ENCODE measurements around the gene MICU2. TPM values are rescaled to one million over a fixed set of nuclear protein-coding genes. Genes with fewer than 3 reads are reported as not detected.

MICU2 gene
- polyA plus RNA-seq, 1 donor from 2014 or later: 223 TPM

DNA sequence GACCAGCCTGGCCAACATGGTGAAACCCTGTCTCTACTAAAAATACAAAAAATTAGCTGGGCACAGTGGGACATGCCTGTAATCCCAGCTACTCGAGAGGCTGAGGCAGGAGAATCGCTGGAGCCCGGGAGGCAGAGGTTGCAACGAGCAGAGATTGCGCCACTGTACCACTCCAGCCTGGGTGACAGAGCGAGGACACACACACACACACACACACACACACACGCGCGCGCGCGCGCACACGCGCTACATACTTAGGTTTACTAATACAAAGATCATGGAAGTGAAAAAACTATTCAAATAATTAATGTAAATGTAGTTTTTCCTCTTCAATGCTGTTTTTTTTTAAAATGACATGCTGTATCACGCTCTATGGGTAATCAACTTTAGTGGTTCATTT lies 86.4 kb downstream of the MICU2 start:
- Histone ChIP-seq H3K36me3 (ENCODE audit: insufficient read depth, low read length) (no peaks in the 10 kb centered on the region), H3K4me3 (ENCODE audit: low read length) (no peak overlapping the region), H3K79me2 (replicated peaks; ENCODE audit: insufficient read depth, low read length) (no peaks in the 10 kb centered on the region), H4K20me1 (ENCODE audit: insufficient read depth) (no peaks in the 10 kb centered on the region), H3K27ac (ENCODE audit: low read length) (no peak overlapping the region), H2AFZ (ENCODE audit: low read depth, low read length) (no peak overlapping the region), H3K9me3 (ENCODE audit: low read length) (no peaks in the 10 kb centered on the region), H3K9ac (ENCODE audit: low read length) (no peak overlapping the region), H3K9me2 (ENCODE audit: insufficient read depth, low read length) (no peaks in the 10 kb centered on the region), H3K4me2 (ENCODE audit: low read length) (no peak overlapping the region), H3K27me3 (ENCODE audit: insufficient read depth, low read depth, low read length) (no peaks in the 10 kb centered on the region), H3F3A (ENCODE audit: insufficient read depth, low read length, poor library complexity, severe bottlenecking) (no peaks in the 10 kb centered on the region)
- TF ChIP-seq, protein P1, sequence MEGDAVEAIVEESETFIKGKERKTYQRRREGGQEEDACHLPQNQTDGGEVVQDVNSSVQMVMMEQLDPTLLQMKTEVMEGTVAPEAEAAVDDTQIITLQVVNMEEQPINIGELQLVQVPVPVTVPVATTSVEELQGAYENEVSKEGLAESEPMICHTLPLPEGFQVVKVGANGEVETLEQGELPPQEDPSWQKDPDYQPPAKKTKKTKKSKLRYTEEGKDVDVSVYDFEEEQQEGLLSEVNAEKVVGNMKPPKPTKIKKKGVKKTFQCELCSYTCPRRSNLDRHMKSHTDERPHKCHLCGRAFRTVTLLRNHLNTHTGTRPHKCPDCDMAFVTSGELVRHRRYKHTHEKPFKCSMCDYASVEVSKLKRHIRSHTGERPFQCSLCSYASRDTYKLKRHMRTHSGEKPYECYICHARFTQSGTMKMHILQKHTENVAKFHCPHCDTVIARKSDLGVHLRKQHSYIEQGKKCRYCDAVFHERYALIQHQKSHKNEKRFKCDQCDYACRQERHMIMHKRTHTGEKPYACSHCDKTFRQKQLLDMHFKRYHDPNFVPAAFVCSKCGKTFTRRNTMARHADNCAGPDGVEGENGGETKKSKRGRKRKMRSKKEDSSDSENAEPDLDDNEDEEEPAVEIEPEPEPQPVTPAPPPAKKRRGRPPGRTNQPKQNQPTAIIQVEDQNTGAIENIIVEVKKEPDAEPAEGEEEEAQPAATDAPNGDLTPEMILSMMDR (IDR thresholded peaks at IDR 0.05; ENCODE audit: poor library complexity, severe bottlenecking): no peak
- TF ChIP-seq SMC3 (conservative IDR thresholded peaks at IDR 0.05; ENCODE audit: poor library complexity) (no peak), EZH2 (IDR thresholded peaks at IDR 0.05; ENCODE audit: borderline replicate concordance, insufficient read depth, low read length, poor library complexity, severe bottlenecking) (no peak), MXI1 (conservative IDR thresholded peaks at IDR 0.05; ENCODE audit: poor library complexity, severe bottlenecking) (no peak), RAD21 (conservative IDR thresholded peaks at IDR 0.05) (no peak), EP300 (conservative IDR thresholded peaks at IDR 0.05; ENCODE audit: poor library complexity, severe bottlenecking) (no peak), POLR2AphosphoS5 (IDR thresholded peaks at IDR 0.05) (no peak), TAF1 (IDR thresholded peaks at IDR 0.05; ENCODE audit: low read depth) (no peak)
- TF ChIP-seq, protein P2, sequence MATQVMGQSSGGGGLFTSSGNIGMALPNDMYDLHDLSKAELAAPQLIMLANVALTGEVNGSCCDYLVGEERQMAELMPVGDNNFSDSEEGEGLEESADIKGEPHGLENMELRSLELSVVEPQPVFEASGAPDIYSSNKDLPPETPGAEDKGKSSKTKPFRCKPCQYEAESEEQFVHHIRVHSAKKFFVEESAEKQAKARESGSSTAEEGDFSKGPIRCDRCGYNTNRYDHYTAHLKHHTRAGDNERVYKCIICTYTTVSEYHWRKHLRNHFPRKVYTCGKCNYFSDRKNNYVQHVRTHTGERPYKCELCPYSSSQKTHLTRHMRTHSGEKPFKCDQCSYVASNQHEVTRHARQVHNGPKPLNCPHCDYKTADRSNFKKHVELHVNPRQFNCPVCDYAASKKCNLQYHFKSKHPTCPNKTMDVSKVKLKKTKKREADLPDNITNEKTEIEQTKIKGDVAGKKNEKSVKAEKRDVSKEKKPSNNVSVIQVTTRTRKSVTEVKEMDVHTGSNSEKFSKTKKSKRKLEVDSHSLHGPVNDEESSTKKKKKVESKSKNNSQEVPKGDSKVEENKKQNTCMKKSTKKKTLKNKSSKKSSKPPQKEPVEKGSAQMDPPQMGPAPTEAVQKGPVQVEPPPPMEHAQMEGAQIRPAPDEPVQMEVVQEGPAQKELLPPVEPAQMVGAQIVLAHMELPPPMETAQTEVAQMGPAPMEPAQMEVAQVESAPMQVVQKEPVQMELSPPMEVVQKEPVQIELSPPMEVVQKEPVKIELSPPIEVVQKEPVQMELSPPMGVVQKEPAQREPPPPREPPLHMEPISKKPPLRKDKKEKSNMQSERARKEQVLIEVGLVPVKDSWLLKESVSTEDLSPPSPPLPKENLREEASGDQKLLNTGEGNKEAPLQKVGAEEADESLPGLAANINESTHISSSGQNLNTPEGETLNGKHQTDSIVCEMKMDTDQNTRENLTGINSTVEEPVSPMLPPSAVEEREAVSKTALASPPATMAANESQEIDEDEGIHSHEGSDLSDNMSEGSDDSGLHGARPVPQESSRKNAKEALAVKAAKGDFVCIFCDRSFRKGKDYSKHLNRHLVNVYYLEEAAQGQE (IDR thresholded peaks at IDR 0.05; ENCODE audit: borderline replicate concordance): no peak

GRCh38 chr13:21516805-21517204 lies 87.2 kb downstream of the MICU2 start:
- Histone ChIP-seq H3K27me3 (ENCODE audit: insufficient read depth, low read depth, low read length) (no peaks in the 10 kb centered on the region), H3K9ac (ENCODE audit: low read length) (no peak overlapping the region), H3K9me3 (ENCODE audit: low read length) (no peaks in the 10 kb centered on the region), H3K27ac (ENCODE audit: low read length) (no peak overlapping the region), H3K36me3 (ENCODE audit: insufficient read depth, low read length) (no peaks in the 10 kb centered on the region), H3K79me2 (replicated peaks; ENCODE audit: insufficient read depth, low read length) (no peaks in the 10 kb centered on the region), H4K20me1 (ENCODE audit: insufficient read depth) (no peaks in the 10 kb centered on the region), H3F3A (ENCODE audit: insufficient read depth, low read length, poor library complexity, severe bottlenecking) (no peaks in the 10 kb centered on the region), H3K4me2 (ENCODE audit: low read length) (no peak overlapping the region), H3K9me2 (ENCODE audit: insufficient read depth, low read length) (no peaks in the 10 kb centered on the region), H3K4me3 (ENCODE audit: low read length) (no peak overlapping the region), H2AFZ (ENCODE audit: low read depth, low read length) (no peak overlapping the region)
- TF ChIP-seq SMC3 (conservative IDR thresholded peaks at IDR 0.05; ENCODE audit: poor library complexity): no peak
- no peak for TF ChIP-seq POLR2AphosphoS5 (IDR thresholded peaks at IDR 0.05)

GRCh38 chr13:21511849-21512248 lies 92.1 kb downstream of the MICU2 start:
- Histone ChIP-seq H3K27me3 (ENCODE audit: insufficient read depth, low read depth, low read length) (no peaks in the 10 kb centered on the region), H2AFZ (ENCODE audit: low read depth, low read length) (no peak overlapping the region), H3K4me3 (ENCODE audit: low read length) (no peak overlapping the region), H3F3A (ENCODE audit: insufficient read depth, low read length, poor library complexity, severe bottlenecking) (no peaks in the 10 kb centered on the region), H4K20me1 (ENCODE audit: insufficient read depth) (no peaks in the 10 kb centered on the region), H3K79me2 (replicated peaks; ENCODE audit: insufficient read depth, low read length) (no peaks in the 10 kb centered on the region), H3K9me2 (ENCODE audit: insufficient read depth, low read length) (no peaks in the 10 kb centered on the region), H3K27ac (ENCODE audit: low read length) (no peak overlapping the region), H3K9me3 (ENCODE audit: low read length) (no peaks in the 10 kb centered on the region), H3K9ac (ENCODE audit: low read length) (no peak overlapping the region), H3K36me3 (ENCODE audit: insufficient read depth, low read length) (peaks cover 12% of the 10 kb centered on the region), H3K4me2 (ENCODE audit: low read length) (no peak overlapping the region)
- no peak for TF ChIP-seq MXI1 (conservative IDR thresholded peaks at IDR 0.05; ENCODE audit: poor library complexity, severe bottlenecking)
- TF ChIP-seq, protein P1 (IDR thresholded peaks at IDR 0.05; ENCODE audit: poor library complexity, severe bottlenecking): no peak
- no peak for TF ChIP-seq SMC3 (conservative IDR thresholded peaks at IDR 0.05; ENCODE audit: poor library complexity)
- TF ChIP-seq, protein P2 (IDR thresholded peaks at IDR 0.05; ENCODE audit: borderline replicate concordance): no peak
- no peak for TF ChIP-seq RAD21 (conservative IDR thresholded peaks at IDR 0.05)
- no peak for TF ChIP-seq TAF1 (IDR thresholded peaks at IDR 0.05; ENCODE audit: low read depth)
- no peak for TF ChIP-seq EZH2 (IDR thresholded peaks at IDR 0.05; ENCODE audit: borderline replicate concordance, insufficient read depth, low read length, poor library complexity, severe bottlenecking)
- TF ChIP-seq EP300 (conservative IDR thresholded peaks at IDR 0.05; ENCODE audit: poor library complexity, severe bottlenecking): no peak
- TF ChIP-seq POLR2AphosphoS5 (IDR thresholded peaks at IDR 0.05): no peak

Measured in neural cell (in vitro differentiated cells).